ENCODE data around the gene INHBA. TPM values are rescaled to one million over a fixed set of nuclear protein-coding genes. Genes with fewer than 3 reads are reported as not detected.

The INHBA gene
- total RNA-seq, 1 experiment from 2014 or later = 1.0 TPM

DNA sequence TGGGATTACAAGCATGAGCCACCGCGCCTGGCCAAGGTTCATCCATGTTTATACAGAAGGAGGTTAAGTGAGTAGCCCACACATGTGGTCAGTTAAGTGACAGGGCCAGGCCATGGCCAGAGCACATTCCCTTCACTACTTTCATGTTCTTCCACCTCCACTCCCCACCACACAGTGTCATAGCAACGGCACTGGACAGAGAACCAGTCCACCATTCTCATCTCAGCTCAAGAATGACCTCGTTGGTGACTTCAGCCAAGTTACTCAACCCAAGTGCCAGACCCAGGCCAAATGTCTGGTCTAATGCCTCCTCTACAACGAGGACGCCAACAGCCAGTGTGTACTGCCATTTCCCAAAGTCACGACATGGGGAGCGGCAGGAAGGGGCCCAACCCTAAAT lies 62.4 kb downstream of the INHBA start (continued):
- no peak for TF ChIP-seq NR3C1 (CRISPR knock-in tag; conservative IDR thresholded peaks at IDR 0.05; ENCODE audit: low read depth)
- TF ChIP-seq NFYB (CRISPR knock-in tag; conservative IDR thresholded peaks at IDR 0.05; ENCODE audit: low read depth) = no peak
- TF ChIP-seq MXD4 (CRISPR knock-in tag; IDR thresholded peaks at IDR 0.05; ENCODE audit: borderline replicate concordance) = no peak
- no peak for TF ChIP-seq TP53 (CRISPR knock-in tag; IDR thresholded peaks at IDR 0.05)
- TF ChIP-seq, protein P1, sequence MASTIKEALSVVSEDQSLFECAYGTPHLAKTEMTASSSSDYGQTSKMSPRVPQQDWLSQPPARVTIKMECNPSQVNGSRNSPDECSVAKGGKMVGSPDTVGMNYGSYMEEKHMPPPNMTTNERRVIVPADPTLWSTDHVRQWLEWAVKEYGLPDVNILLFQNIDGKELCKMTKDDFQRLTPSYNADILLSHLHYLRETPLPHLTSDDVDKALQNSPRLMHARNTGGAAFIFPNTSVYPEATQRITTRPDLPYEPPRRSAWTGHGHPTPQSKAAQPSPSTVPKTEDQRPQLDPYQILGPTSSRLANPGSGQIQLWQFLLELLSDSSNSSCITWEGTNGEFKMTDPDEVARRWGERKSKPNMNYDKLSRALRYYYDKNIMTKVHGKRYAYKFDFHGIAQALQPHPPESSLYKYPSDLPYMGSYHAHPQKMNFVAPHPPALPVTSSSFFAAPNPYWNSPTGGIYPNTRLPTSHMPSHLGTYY (CRISPR knock-in tag; IDR thresholded peaks at IDR 0.05) = no peak
- no peak for TF ChIP-seq ZNF396 (CRISPR knock-in tag; IDR thresholded peaks at IDR 0.05; ENCODE audit: borderline replicate concordance)
- TF ChIP-seq SMAD3 (CRISPR knock-in tag; IDR thresholded peaks at IDR 0.05; ENCODE audit: borderline replicate concordance) = no peak
- TF ChIP-seq ZNF263 (CRISPR knock-in tag; IDR thresholded peaks at IDR 0.05; ENCODE audit: low read depth) = no peak

DNA sequence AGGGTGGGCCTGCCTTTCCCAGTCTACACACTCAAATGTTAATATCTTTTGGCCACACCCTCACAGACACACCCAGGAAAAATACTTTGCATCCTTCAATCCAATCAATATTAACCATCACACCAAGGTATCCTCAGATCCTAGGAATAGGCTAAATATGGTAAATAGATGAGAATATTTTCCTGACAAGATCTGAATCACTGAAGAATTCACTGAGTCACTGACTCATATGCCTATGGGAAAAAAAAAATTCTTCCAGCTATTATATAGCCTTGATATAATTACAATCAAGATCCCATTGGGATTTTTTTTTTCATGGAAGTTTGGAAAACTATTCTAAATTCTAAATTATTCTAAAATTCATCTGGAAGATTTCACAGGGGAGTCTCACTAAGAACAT lies 65.8 kb downstream of the INHBA start:
- ATAC-seq (no peak), DNase-seq (ENCODE audit: low spot score) (no peak)
- Mint-ChIP-seq H3K36me3 (peaks cover 13% of the 10 kb centered on the region), H3K27ac (no peak overlapping the region), H3K27me3 (ENCODE audit: low read depth) (no peaks in the 10 kb centered on the region; the same call in 1 of the 2 replicates), H3K4me3 (no peak overlapping the region), H3K9me3 (peaks cover 20% of the 10 kb centered on the region), H3K4me1 (peaks cover 36% of the 10 kb centered on the region)
- CTCF ChIA-PET = interaction anchor here (1.6 kb wide), 1 partner anchor 37 kb away, joined by 4 read pairs; no protein-coding TSS in a partner anchor
- no peak for TF ChIP-seq ZNF423 (CRISPR knock-in tag; IDR thresholded peaks at IDR 0.05)
- TF ChIP-seq NFE2L1 (CRISPR knock-in tag; IDR thresholded peaks at IDR 0.05) = no peak
- TF ChIP-seq NR2C2 (CRISPR knock-in tag; IDR thresholded peaks at IDR 0.05) = no peak
- TF ChIP-seq, protein P2, sequence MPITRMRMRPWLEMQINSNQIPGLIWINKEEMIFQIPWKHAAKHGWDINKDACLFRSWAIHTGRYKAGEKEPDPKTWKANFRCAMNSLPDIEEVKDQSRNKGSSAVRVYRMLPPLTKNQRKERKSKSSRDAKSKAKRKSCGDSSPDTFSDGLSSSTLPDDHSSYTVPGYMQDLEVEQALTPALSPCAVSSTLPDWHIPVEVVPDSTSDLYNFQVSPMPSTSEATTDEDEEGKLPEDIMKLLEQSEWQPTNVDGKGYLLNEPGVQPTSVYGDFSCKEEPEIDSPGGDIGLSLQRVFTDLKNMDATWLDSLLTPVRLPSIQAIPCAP (CRISPR knock-in tag; IDR thresholded peaks at IDR 0.05) = no peak
- no peak for TF ChIP-seq EMX1 (CRISPR knock-in tag; IDR thresholded peaks at IDR 0.05)
- no peak for TF ChIP-seq TCF7 (CRISPR knock-in tag; IDR thresholded peaks at IDR 0.05; ENCODE audit: low read depth)
- no peak for TF ChIP-seq SOX15 (CRISPR knock-in tag; IDR thresholded peaks at IDR 0.05)
- TF ChIP-seq CREB1 (CRISPR knock-in tag; IDR thresholded peaks at IDR 0.05) = no peak
- TF ChIP-seq, protein P3, sequence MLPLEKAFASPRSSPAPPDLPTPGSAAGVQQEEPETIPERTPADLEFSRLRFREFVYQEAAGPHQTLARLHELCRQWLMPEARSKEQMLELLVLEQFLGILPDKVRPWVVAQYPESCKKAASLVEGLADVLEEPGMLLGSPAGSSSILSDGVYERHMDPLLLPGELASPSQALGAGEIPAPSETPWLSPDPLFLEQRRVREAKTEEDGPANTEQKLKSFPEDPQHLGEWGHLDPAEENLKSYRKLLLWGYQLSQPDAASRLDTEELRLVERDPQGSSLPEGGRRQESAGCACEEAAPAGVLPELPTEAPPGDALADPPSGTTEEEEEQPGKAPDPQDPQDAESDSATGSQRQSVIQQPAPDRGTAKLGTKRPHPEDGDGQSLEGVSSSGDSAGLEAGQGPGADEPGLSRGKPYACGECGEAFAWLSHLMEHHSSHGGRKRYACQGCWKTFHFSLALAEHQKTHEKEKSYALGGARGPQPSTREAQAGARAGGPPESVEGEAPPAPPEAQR (CRISPR knock-in tag; IDR thresholded peaks at IDR 0.05) = no peak
- TF ChIP-seq, protein P4, sequence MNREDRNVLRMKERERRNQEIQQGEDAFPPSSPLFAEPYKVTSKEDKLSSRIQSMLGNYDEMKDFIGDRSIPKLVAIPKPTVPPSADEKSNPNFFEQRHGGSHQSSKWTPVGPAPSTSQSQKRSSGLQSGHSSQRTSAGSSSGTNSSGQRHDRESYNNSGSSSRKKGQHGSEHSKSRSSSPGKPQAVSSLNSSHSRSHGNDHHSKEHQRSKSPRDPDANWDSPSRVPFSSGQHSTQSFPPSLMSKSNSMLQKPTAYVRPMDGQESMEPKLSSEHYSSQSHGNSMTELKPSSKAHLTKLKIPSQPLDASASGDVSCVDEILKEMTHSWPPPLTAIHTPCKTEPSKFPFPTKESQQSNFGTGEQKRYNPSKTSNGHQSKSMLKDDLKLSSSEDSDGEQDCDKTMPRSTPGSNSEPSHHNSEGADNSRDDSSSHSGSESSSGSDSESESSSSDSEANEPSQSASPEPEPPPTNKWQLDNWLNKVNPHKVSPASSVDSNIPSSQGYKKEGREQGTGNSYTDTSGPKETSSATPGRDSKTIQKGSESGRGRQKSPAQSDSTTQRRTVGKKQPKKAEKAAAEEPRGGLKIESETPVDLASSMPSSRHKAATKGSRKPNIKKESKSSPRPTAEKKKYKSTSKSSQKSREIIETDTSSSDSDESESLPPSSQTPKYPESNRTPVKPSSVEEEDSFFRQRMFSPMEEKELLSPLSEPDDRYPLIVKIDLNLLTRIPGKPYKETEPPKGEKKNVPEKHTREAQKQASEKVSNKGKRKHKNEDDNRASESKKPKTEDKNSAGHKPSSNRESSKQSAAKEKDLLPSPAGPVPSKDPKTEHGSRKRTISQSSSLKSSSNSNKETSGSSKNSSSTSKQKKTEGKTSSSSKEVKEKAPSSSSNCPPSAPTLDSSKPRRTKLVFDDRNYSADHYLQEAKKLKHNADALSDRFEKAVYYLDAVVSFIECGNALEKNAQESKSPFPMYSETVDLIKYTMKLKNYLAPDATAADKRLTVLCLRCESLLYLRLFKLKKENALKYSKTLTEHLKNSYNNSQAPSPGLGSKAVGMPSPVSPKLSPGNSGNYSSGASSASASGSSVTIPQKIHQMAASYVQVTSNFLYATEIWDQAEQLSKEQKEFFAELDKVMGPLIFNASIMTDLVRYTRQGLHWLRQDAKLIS (CRISPR knock-in tag; IDR thresholded peaks at IDR 0.05; ENCODE audit: borderline replicate concordance) = no peak
- POLR2A ChIA-PET = no interaction called here

All from WTC11 (cell line).